Measurements from ENCODE around the gene ARHGAP42. TPM values are rescaled to one million over a fixed set of nuclear protein-coding genes. Genes with fewer than 3 reads are reported as not detected.
A peak's percentile ranks its signal among the peaks of the same experiment; 100 is the strongest.

ARHGAP42 gene
- total RNA-seq, 1 donor from 2014 or later = 16.3 TPM

- TF ChIP-seq, protein P1, sequence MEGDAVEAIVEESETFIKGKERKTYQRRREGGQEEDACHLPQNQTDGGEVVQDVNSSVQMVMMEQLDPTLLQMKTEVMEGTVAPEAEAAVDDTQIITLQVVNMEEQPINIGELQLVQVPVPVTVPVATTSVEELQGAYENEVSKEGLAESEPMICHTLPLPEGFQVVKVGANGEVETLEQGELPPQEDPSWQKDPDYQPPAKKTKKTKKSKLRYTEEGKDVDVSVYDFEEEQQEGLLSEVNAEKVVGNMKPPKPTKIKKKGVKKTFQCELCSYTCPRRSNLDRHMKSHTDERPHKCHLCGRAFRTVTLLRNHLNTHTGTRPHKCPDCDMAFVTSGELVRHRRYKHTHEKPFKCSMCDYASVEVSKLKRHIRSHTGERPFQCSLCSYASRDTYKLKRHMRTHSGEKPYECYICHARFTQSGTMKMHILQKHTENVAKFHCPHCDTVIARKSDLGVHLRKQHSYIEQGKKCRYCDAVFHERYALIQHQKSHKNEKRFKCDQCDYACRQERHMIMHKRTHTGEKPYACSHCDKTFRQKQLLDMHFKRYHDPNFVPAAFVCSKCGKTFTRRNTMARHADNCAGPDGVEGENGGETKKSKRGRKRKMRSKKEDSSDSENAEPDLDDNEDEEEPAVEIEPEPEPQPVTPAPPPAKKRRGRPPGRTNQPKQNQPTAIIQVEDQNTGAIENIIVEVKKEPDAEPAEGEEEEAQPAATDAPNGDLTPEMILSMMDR (IDR thresholded peaks at IDR 0.05) = no peak
- DNase-seq (no peak), ATAC-seq (no peak)
- intact Hi-C loops (cut with DNase I) = no loop called here
- Histone ChIP-seq H3K36me3 (no peaks in the 10 kb centered on the region), H3K27ac (no peak overlapping the region), H3K4me1 (no peaks in the 10 kb centered on the region), H3K27me3 (ENCODE audit: low read depth) (no peaks in the 10 kb centered on the region), H3K4me3 (no peak overlapping the region), H3K9me3 (no peaks in the 10 kb centered on the region)
Measured at GRCh38 chr11:100712583-100712982, 25.5 kb downstream of the ARHGAP42 start.

DNA sequence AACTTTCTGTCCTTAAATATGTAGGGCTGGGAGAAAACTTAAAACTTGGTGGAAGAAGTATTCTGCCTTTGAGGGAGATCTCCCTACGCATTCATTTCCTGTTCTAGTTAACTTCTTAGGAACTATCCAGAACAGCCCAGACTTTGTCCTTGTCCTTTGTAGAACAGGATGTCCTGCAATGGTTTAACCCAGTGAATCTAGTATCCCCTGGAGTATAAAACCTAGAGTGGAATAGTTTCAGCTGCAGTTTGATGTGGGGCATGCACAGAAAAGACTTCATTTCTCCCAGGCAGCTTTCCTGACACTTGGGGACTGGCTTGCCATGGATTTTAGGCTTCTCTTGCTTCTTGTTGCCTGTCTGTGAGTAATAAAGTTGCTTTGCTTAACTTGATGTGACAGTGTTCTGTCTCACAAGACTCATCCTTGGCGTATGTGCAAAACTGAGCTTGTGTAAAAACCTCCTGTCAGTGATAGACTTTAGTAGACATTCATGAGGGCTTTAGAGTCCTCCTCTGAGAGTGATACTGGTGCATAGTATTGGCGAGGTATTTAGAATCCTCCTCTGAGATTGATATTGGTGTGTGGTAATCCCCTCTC is 28.2 kb downstream of the ARHGAP42 start:
- Histone ChIP-seq H3K36me3 (no peaks in the 10 kb centered on the region), H3K27ac (peak overlapping the region; percentile 16), H3K4me3 (no peak overlapping the region), H3K4me1 (peaks cover 12% of the 10 kb centered on the region), H3K9me3 (no peaks in the 10 kb centered on the region), H3K27me3 (ENCODE audit: low read depth) (no peaks in the 10 kb centered on the region)
- TF ChIP-seq, protein P1 (IDR thresholded peaks at IDR 0.05) = no peak
- DNase-seq (no peak), ATAC-seq (no peak)
- intact Hi-C loops (cut with DNase I) = no loop called here

DNA sequence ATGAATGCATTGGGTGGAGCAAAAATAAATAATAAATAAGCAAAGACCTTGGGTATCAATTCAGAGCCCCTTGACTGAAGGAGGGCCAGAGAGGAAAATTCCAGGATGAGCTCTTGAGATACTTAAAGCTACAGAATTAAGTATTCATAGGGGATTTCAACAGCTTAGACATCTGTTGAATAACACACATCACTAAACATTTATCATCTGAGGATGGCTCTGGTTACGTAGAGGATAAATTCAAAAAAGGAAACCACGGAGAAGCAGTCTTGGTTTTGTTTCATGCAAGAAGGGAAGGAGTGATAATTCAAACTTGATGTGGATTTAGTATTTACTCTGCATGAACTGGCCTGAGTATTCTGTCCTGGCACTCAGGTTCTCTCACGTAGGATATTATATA is 29.8 kb downstream of the ARHGAP42 start:
- no peaks in the 10 kb centered on the region for H3K9me3 ChIP-seq
- TF ChIP-seq, protein P1 (IDR thresholded peaks at IDR 0.05) = no peak
- no peaks in the 10 kb centered on the region for H3K27me3 ChIP-seq (ENCODE audit: low read depth)
- DNase-seq = no peak
- H3K27ac ChIP-seq = no peak overlapping the region
- H3K4me3 ChIP-seq = no peak overlapping the region
- intact Hi-C loops (cut with DNase I) = no loop called here
- no peaks in the 10 kb centered on the region for H3K36me3 ChIP-seq
- no peak for ATAC-seq
- H3K4me1 ChIP-seq = peaks cover 12% of the 10 kb centered on the region

- DNase-seq = no peak
- Histone ChIP-seq H3K4me3 (no peak overlapping the region), H3K9me3 (no peaks in the 10 kb centered on the region), H3K27ac (peak overlapping the region; percentile 9), H3K4me1 (peaks cover 12% of the 10 kb centered on the region), H3K27me3 (ENCODE audit: low read depth) (no peaks in the 10 kb centered on the region), H3K36me3 (no peaks in the 10 kb centered on the region)
- TF ChIP-seq, protein P1 (IDR thresholded peaks at IDR 0.05) = no peak
- peak; percentile 35 to 41 for ATAC-seq
- intact Hi-C loops (cut with DNase I) = no loop called here
Measured at GRCh38 chr11:100719362-100719761, 32.3 kb downstream of the ARHGAP42 start.

DNA sequence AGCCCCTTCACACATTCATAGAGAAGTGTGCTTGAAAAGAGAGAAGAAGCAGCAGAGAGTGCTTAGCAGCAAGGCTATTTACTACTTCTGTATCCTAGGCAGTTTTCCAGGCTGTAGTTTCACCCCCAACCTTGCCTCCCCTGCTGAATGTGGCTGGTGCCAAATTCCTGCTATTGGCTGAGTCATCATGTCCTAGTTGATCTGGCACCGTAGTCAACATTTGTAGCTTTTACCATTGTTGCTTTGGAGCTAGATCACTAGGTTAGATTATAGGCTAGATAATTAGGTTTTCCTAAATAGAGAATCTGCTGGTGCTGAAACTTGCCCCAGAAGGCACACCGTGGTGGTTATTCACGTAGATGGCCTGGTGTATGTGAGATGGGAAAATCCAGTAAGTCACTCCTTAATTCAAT is 32.7 kb downstream of the ARHGAP42 start:
- ATAC-seq = peak; percentile 87 to 92
- intact Hi-C loops (cut with DNase I) = no loop called here
- H3K4me1 ChIP-seq = peaks cover 12% of the 10 kb centered on the region
- no peaks in the 10 kb centered on the region for H3K36me3 ChIP-seq
- no peak overlapping the region for H3K4me3 ChIP-seq
- TF ChIP-seq, protein P1 (IDR thresholded peaks at IDR 0.05) = no peak
- H3K27me3 ChIP-seq (ENCODE audit: low read depth) = no peaks in the 10 kb centered on the region
- peak overlapping the region; percentile 9 for H3K27ac ChIP-seq
- no peaks in the 10 kb centered on the region for H3K9me3 ChIP-seq
- no peak for DNase-seq
